Stimulated activated CD4-positive, alpha-beta T cell treated with anti-CD3 and anti-CD28 coated beads, Interleukin-15, amount 100 ng/mL, for 48 hours (primary cell): Measurements from ENCODE around the gene MFAP4.

Experiments
- DNase-seq, 2 donors: peaks; one replicate each; pipeline ENCODE4 v3.0.0-alpha.2; 2020; ENCODE audit warnings: low read depth in 2 of 2

The MFAP4 gene

GRCh38 chr17:19386974-19387920 lies at the start of gene MFAP4:
MFAP4 (minus strand) TSS chr17:19387190; CDS start chr17:19387155, 35 bp downstream.
- no peak for DNase-seq

- DNase-seq, result no peak
Observed at GRCh38 chr17:19433727-19434340, 46.8 kb upstream of the MFAP4 start.

- no peak for DNase-seq
Observed at GRCh38 chr17:19433255-19433654, 46.3 kb upstream of the MFAP4 start.

- no peak for DNase-seq
Observed at GRCh38 chr17:19431691-19432090, 44.7 kb upstream of the MFAP4 start.

GRCh38 chr17:19426631-19427030 lies 39.6 kb upstream of the MFAP4 start:
- no peak for DNase-seq

- DNase-seq, result no peak
Observed at GRCh38 chr17:19424934-19425868, 38.2 kb upstream of the MFAP4 start.

- no peak for DNase-seq
Observed at GRCh38 chr17:19421926-19422325, 34.9 kb upstream of the MFAP4 start.

GRCh38 chr17:19421219-19421618 lies 34.2 kb upstream of the MFAP4 start:
- DNase-seq, result no peak

- no peak for DNase-seq
Observed at GRCh38 chr17:19418251-19418992, 31.4 kb upstream of the MFAP4 start.

GRCh38 chr17:19417611-19418010 lies 30.6 kb upstream of the MFAP4 start:
- DNase-seq, result no peak

- DNase-seq, result no peak
Observed at GRCh38 chr17:19415806-19416775, 29.1 kb upstream of the MFAP4 start.

- DNase-seq, result no peak
Observed at GRCh38 chr17:19415311-19415710, 28.3 kb upstream of the MFAP4 start.

- no peak for DNase-seq
Observed at GRCh38 chr17:19414396-19415280, 27.6 kb upstream of the MFAP4 start.

GRCh38 chr17:19413761-19414160 lies 26.8 kb upstream of the MFAP4 start:
- no peak for DNase-seq

- no peak for DNase-seq
Observed at GRCh38 chr17:19412984-19413383, 26.0 kb upstream of the MFAP4 start.

- no peak for DNase-seq
Observed at GRCh38 chr17:19412510-19412909, 25.5 kb upstream of the MFAP4 start.

GRCh38 chr17:19411631-19412030 lies 24.6 kb upstream of the MFAP4 start:
- no peak for DNase-seq

GRCh38 chr17:19410875-19411620 lies 24.1 kb upstream of the MFAP4 start, which contains the start of gene RNF112:
RNF112 (plus strand) TSS chr17:19411232; CDS start chr17:19411409, 177 bp downstream.
- no peak for DNase-seq
